Esophagus squamous epithelium (tissue), 4 donors: ENCODE measurements around the gene CREB5.

Source experiments
- POLR2A ChIP-seq, 4 donors: fragments of 450-650 bp; IDR thresholded peaks; one replicate each; pipeline ENCODE4 v1.6.1; 2017; ENCODE audit warnings: antibody characterized with exemption in 4 of 4, mild to moderate bottlenecking in 4 of 4, moderate library complexity in 3 of 4
- TF ChIP-seq, protein P1 (sequence below), 6 experiments: fragments of 450-650 bp in 4 of 6; fragments of 200-600 bp in 2 of 6; sonication (generic) in 2 of 6; IDR thresholded peaks; one replicate each; pipeline ENCODE4 v1.5.1; 2016 to 2019; ENCODE audit warnings: antibody characterized with exemption in 6 of 6, mild to moderate bottlenecking in 4 of 6, moderate library complexity in 4 of 6

- TF ChIP-seq, protein P1, sequence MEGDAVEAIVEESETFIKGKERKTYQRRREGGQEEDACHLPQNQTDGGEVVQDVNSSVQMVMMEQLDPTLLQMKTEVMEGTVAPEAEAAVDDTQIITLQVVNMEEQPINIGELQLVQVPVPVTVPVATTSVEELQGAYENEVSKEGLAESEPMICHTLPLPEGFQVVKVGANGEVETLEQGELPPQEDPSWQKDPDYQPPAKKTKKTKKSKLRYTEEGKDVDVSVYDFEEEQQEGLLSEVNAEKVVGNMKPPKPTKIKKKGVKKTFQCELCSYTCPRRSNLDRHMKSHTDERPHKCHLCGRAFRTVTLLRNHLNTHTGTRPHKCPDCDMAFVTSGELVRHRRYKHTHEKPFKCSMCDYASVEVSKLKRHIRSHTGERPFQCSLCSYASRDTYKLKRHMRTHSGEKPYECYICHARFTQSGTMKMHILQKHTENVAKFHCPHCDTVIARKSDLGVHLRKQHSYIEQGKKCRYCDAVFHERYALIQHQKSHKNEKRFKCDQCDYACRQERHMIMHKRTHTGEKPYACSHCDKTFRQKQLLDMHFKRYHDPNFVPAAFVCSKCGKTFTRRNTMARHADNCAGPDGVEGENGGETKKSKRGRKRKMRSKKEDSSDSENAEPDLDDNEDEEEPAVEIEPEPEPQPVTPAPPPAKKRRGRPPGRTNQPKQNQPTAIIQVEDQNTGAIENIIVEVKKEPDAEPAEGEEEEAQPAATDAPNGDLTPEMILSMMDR (IDR thresholded peaks at IDR 0.05): no peak
- TF ChIP-seq POLR2A (IDR thresholded peaks at IDR 0.05): no peak
Observed at GRCh38 chr7:28722684-28723083, 310.4 kb downstream of the CREB5 start.
